DMS114 treated with DMSO at 0.1 percent for 48 hours (cell line): ENCODE measurements around the gene PHLDA3.
"Not testable (repeated sequence)": the region's sequence is repeated elsewhere in the genome, so short reads cannot be mapped to it uniquely, and the experiment has no call there.

Source experiments
- DNase-seq: peaks from one replicate; lab custom pipeline; 2025; ENCODE audit not compliant: unreplicated experiment; lab: John Stamatoyannopoulos, UW

The PHLDA3 gene

GRCh38 chr1:201488830-201489589, 20.0 kb upstream of the PHLDA3 start:
- DNase-seq = no peak

GRCh38 chr1:201487742-201488141, 18.8 kb upstream of the PHLDA3 start:
- DNase-seq = no peak

DNA sequence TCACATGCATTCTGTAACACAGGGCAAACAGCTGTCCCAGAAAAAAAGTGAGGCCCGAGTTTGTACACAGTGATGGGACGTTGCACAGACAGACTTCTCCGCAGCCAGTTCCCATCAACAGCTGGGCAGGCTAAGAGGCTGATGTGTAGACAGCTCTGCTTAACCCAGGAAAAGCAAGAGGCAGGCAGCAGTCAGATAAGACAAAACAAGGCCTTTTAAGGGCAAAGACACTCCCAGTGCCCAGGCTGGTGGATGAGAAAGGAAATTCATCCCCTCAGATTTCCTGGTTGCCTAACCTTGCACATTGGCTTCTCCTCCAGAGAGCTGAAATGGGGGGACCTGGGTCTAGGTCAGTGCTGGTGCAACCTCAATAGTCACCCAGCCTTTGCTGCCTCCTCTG, 17.2 kb upstream of the PHLDA3 start:
- no peak for DNase-seq

DNA sequence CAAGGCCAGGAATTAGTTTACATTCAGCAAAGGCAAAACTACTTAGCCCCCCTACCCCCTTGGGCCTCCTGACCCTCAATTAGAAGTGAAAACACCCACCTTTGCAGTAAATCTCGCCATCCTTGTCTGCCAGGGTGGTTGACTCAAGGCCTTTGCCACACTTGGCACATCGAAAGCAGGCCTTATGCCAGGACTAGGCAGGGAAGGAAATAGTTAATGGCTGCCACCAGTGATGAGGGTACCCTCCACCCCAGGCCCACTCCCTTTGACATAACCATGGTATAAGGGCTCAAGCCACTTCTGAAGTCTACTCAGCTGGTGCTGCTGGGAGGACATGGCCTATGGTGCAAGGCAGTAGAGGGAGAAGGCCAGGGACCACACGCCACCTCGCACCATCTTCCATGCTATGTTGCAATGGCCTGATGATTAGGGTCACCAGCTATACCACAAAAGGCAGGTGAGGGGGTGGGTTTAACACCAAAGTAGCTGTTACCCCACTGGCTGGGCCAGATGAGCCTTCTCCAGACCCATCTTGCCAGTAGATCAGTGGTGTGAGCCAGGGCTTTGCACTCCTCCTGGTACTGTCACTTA, 16.3 kb upstream of the PHLDA3 start:
- DNase-seq = no peak

DNA sequence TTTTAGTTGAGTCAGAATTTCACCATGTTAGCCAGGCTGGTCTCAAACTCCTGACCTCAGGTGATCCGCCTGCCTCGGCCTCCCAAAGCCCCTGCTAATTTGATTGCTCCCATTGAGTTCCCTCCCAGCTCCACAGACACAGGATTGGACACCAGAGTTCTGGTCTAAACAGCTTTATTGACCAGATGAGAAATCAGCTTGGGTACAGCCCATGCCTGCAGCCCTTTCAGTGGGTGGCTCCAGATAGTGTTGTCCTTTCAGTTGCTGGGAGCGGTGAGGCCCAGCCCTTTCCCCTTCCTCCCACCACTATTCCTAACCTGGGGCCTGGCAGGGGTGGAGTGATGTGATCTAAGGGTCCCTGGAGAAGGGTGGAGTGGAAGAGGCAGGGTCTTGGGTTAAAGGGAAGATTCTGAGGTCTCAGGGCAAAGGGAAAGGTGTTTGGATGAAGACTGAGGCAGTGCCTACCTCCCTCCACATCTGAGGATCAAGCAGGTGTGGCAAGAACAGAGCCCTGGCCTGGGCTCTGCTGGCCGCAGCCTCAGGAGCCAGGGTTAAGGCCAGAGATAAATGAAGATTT, 14.5 kb upstream of the PHLDA3 start:
- DNase-seq = no peak

- DNase-seq = no peak
Measured at GRCh38 chr1:201482755-201483154, 13.8 kb upstream of the PHLDA3 start.

DNA sequence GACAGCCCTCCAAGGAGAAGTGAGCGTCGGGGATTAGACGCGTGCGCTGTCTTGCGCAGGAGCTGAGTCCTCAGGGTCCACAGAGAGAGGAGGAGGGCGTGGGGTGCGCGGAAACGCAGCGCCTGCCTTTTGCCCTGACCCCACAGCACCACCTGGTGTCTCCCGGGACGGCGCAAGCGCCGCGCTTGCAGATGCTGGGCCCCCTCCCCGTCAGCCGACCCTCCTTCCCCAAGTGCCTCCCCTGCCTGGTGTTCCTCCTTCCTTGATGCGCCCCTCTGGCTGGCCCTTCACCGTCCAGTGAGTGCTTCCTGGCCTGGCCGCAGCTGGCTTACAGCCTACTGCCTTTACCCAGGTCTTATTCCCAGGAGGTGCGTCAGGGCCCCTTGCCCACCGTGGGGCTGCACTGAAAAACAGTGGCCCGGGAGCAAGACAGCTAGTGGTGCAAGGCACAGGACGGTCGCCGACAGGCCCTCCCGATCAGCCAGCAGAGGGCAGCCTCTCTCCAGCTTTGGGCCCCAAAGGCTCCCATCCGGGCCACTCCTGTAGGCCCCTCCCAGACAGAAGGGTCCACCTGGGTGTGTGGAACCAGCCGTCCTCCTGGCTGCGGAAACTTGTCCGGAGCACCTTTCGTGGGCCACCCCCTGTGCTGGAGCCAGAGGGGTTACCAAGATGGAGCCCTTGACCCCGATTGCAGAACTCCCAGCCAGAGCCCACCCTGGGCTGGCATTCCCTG, 12.9 kb upstream of the PHLDA3 start:
- peak; percentile 77 for DNase-seq

GRCh38 chr1:201481004-201481380, 12.0 kb upstream of the PHLDA3 start:
- DNase-seq = no peak

DNA sequence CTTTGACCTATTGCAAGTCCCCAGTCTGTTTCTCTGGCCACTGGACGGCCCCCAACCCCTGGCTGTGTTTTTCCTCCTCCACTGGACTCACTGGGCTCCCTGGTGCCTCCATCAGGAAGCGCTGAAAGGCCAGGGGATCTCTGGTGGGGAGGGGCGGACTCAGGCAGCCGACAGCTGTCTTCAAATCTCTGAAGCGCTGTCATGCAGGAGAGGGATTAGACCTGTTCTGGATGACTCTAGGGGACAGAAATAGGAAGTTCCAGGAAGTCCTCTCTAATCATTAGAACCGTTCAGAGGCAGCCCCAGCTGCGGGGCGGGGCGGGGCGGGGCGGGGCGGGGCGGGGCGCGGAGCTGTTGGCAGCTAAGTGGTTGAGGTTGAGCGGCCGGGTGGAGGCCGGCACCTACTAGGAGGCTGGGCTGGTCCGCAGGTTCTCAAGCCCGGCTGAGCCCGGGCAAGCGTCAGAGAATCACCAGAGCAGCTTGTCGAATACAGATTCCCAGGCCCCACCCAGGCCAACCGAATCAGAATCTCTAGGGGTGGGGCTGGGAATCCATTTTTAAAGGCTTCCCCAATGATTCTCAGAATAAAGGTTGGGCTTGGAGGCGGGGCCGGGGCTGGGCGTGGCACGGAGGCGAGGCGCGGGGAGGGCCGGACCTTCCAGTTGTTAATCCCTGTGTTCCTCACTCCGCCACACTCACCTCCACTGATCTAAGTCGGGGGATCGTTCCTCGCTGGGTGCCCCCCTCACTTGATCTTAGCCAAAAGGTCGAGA, 11.4 kb upstream of the PHLDA3 start:
- peak; percentile 36 for DNase-seq

DNA sequence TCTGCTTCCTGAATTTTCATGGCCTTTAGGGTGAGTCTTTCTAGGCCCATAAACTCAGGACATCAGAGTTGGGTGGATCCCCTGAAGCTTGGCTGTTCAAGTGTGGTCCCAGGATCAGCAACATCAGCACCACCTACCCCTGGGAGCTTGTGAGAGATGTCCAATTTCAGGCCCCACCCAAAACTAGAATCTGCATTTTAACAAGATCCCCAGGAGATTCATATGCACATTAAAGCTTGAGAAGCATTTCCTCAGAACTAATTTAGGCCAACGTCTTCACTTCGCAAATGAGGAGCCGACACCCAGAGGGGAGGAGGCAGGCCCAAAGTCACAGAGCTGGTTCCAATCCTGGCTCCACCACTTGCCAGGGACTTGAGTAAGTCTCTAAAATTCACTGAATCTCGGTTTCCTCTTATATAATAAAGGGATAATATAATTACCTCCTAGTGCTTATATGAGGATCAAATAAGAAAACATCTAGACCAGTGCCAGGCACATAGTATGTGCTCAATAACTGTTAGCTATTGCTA, 10.3 kb upstream of the PHLDA3 start:
- DNase-seq = no peak

- DNase-seq = not testable (repeated sequence)
Measured at GRCh38 chr1:201478666-201479065, 9.7 kb upstream of the PHLDA3 start.

DNA sequence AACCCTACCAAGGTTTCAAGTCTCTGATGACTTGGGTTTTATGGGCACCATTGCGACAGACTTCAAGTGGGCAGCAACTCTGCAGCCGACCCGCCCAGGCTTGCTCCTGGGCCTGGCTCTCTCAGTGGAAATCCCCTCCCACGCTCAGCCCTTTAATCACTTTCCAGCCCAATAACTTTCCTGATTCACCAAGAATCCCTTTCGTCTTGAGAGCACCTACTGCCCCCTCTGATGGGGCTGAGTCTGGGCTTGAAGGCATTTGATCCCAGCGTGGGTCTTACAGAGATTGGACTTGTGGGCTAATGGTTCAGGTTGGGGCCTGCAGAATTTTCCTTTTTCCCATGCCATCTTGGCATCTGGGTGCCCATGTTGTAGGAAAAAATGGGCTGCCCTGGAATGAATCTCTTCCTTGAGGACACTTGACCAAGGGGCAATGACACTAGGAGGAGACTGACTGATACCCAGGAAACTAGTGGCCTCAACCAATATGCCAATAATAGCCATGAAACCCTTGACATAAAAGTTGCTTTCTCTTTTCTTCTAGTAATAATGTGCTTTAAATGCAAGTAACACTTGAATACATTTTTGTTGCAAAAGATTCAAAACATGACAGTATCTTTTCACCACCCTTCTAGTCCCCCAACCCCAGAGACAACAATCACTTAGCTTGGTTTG, 7.8 kb upstream of the PHLDA3 start:
- DNase-seq = no peak

DNA sequence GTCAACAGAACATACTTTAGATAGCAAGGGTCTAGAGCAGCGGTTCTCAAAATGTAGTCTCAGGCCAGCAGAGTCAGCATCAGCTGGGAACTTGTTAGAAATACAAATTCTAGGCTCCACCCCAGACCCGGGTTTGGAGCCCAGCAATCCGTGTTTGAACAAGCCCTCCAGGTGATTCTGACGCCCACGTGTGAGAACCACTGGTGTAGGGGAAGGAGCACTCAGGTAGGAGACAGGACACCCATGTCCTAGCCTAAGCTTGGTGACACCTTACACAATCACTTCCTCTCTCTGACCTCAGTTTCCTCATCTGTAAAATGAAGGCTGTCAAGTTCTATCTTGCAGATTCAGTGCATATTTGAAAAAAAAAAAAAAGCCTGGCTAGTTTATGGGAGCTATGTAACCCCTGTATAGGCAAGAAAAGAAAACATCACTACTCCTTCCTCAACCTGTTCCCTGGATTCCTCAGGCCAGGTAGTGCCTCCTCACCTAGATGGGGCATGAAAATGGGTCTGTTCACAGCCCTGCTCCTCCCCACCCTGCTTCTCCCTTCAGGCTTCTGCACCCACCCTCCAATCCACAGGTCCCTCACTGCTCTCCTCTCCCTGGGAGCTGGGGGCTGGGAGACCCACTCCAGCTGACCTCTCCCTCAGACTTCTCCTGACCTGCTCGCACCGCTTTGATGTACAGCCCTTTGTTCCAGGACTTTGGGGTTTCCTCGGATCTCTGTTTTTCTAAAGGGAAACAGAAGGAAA, 7.1 kb upstream of the PHLDA3 start:
- DNase-seq = no peak

DNA sequence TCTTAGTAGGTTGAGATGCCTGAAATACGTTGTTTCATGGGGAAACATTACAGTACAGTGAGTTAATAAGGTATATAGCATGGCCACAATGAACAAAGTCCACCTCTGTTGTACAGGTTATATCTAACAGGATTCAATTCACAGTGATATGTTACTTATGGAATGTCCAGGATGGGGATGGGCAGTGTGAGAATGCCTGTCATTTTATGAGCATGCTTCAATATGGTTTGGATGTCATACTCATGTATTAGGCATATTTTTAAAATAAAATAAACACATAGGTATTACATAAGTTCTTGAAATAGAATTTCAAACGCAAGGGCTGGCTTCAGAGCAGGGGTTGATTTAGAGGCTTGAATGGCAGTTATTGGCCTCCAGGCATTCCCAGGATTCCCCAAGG, 6.1 kb upstream of the PHLDA3 start:
- no peak for DNase-seq

DNA sequence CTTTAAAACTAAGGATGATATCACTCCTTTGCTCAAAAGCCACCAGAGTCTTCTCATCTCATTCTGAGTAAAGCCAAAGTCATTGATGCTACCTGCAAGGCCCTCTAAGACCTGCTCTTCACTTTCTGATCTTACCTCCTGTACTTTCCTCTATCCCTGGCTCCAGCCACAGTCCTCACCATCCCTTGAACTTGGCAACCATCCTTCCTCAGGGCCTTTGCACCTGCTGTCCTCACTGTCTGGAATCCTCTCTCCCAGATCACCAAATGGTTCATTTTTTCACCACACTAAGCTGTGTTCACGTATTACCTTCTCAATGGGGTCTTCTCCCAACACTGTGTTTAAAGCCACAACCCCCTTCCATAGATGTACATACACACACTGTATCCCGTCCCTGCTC, 4.3 kb upstream of the PHLDA3 start:
- DNase-seq = no peak

DNA sequence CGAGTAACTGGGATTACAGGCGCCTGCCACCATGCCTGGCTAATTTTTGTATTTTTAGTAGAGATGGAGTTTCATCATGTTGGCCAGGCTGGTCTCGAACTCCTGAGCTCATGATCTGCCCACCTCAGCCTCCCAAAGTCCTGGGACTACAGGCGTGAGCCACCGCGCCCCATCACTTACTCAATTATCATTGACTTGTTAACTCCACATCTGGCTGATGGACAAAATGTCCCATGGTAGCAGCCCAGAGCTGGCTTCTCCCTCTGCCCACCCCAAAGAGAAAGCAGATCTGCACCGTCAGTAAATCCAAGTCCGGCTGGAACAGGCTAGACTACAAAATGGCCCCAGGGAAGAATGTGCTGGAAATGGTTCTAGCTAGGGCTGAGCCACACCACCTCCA, 3.3 kb upstream of the PHLDA3 start:
- DNase-seq = not testable (repeated sequence)

DNA sequence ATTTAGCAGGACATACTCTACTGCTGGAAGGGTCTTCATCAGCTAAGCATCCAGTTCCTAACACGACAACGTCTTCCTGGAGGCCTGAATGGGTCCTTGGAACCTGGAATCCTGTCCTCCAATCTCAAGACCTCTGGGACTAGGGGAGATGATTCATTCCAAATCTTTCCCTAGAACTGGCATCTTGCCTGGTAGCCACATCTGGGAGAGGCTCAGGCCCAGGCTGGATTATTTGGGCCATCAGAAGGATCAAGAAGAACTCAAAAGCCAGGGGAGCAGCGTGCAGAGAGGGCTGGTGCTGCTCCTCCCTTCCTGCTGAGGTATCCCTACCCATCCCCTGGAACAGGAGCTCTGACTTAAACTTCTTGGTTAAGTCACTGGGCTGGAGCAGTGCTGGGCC, 2.8 kb upstream of the PHLDA3 start:
- DNase-seq = no peak

DNA sequence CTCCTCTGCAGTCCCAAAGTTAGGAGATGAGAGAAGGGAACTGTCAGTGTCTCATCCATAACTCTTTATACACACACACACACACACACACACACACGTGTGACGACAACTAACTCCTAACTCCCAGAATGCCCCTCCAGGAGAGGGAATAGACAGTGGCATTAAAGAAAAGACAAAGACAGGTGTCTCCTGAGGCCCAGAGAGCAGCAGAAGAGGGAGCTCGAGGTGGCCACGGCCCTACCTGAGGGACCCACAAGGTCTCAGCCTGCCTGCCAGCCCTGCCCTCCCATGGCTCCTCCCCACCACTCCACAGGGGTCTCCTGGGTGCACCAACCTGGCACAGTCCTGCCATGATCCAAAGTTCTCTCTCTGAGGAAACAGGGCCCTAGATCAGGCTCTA, 1.6 kb upstream of the PHLDA3 start:
- DNase-seq = no peak

DNA sequence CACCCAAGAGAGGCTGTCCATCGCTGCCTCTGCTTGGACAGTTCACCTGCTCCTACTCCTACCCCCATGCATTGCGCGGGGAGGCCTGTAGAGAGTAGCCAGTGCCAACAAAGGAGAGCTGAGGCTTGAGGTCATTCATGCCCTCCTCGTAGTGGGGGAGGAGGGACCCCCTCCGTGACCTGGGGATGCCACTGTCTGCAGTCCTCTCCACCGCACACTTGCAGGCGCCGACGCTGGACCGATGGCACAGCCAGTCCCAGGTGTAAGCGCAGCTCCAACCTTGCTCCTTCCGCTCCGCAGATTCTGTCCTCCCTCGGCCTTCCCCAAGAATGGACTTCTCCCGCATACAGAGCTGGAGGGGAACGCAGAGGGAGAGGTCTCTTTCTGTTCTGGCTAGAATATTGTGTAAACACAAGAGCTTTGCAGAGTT, 672 bp upstream of the PHLDA3 start:
- DNase-seq = no peak

- DNase-seq = no peak
Measured at GRCh38 chr1:201468501-201468843, 516 bp downstream of the PHLDA3 start.
